Common myeloid progenitor, CD34-positive (primary cell): ENCODE results near the gene C9orf85.
A peak's percentile ranks its signal among the peaks of the same experiment; 100 is the strongest.

Experiments used
- CTCF ChIA-PET: fragments of 350-600 bp; sonication (Branson Sonifier 250); formaldehyde crosslinking; loops from one replicate; lab custom pipeline; 2021; ENCODE audit warnings: antibody characterized with exemption; lab: Charles Lee
- POLR2A ChIA-PET: fragments of 350-600 bp; sonication (Branson Sonifier 250); formaldehyde crosslinking; loops from one replicate; lab custom pipeline; 2021; ENCODE audit warnings: antibody characterized with exemption; lab: Charles Lee
- DNase-seq, 3 donors: peaks; one replicate each; pipeline versions ENCODE4 v3.0.0 to v3.0.0-alpha.2; 2013
- H3K27ac ChIP-seq, 2 experiments: 1 replicate in 1 of 2; 2 replicates in 1 of 2; pipeline ENCODE4 v1.7.0; 2013; ENCODE audit warnings: inconsistent platforms in 2 of 2, low read length in 2 of 2, mild to moderate bottlenecking in 2 of 2, low read depth in 1 of 2, moderate library complexity in 1 of 2; ENCODE audit not compliant: severe bottlenecking in 2 of 2, insufficient read depth in 1 of 2, poor library complexity in 1 of 2
- H3K27me3 ChIP-seq, 5 experiments: replicated peaks in 2 of 5; 1 replicate in 3 of 5; 2 replicates in 2 of 5; pipeline versions ENCODE4 v1.6.1 to v1.7.0; 2013; ENCODE audit warnings: low read length in 4 of 5, mild to moderate bottlenecking in 2 of 5, moderate library complexity in 2 of 5, inconsistent platforms in 1 of 5; ENCODE audit not compliant: insufficient read depth in 5 of 5, control insufficient read depth in 4 of 5
- H3K36me3 ChIP-seq, 4 experiments: 1 replicate in 2 of 4; 2 replicates in 2 of 4; pipeline versions ENCODE4 v1.6.1 to v1.7.0; 2013; ENCODE audit warnings: low read length in 3 of 4, control low read depth in 1 of 4, mild to moderate bottlenecking in 1 of 4; ENCODE audit not compliant: control insufficient read depth in 4 of 4, insufficient read depth in 4 of 4
- H3K4me1 ChIP-seq, 4 experiments: 1 replicate in 3 of 4; 2 replicates in 1 of 4; pipeline versions ENCODE4 v1.6.1 to v1.7.1; 2013; ENCODE audit warnings: low read length in 3 of 4, mild to moderate bottlenecking in 3 of 4, control low read depth in 1 of 4, inconsistent platforms in 1 of 4, moderate library complexity in 1 of 4; ENCODE audit not compliant: control insufficient read depth in 4 of 4, insufficient read depth in 4 of 4; ENCODE audit errors: control extremely low read depth in 1 of 4
- H3K4me3 ChIP-seq, 7 experiments: 1 replicate in 4 of 7; 2 replicates in 3 of 7; pipeline versions ENCODE4 v1.5.1 to v1.7.0; 2013; ENCODE audit warnings: mild to moderate bottlenecking in 7 of 7, low read length in 6 of 7, moderate library complexity in 6 of 7, inconsistent platforms in 2 of 7, low read depth in 2 of 7, control low read depth in 1 of 7; ENCODE audit not compliant: insufficient read depth in 4 of 7, control insufficient read depth in 1 of 7; ENCODE audit errors: extremely low read depth in 1 of 7
- H3K9me3 ChIP-seq, 5 experiments: 1 replicate in 4 of 5; 2 replicates in 1 of 5; pipeline versions ENCODE4 v1.6.1 to v1.7.1; 2013; ENCODE audit warnings: low read length in 4 of 5, mild to moderate bottlenecking in 2 of 5, inconsistent platforms in 1 of 5, low read depth in 1 of 5, moderate library complexity in 1 of 5; ENCODE audit not compliant: control insufficient read depth in 4 of 5, insufficient read depth in 2 of 5; ENCODE audit errors: control extremely low read depth in 1 of 5
- WGBS: methylation state at CpG from one replicate; pipeline ENCODE4 v1.1.5; 2013; ENCODE audit not compliant: insufficient coverage; 5-methylcytosine and 5-hydroxymethylcytosine counted together

Gene C9orf85

GRCh38 chr9:72013292-72013760 lies 101.9 kb downstream of the C9orf85 start:
- DNase-seq: peak in 2 of 3 donors; percentile 20 to 21
- Histone ChIP-seq H3K36me3 (no peaks in the 10 kb centered on the region), H3K27me3 (no peaks in the 10 kb centered on the region), H3K4me3 (no peak overlapping the region), H3K4me1 (peaks cover 0 to 15% (median 9%) of the 10 kb centered on the region in 4 experiments), H3K9me3 (no peaks in the 10 kb centered on the region), H3K27ac (no peak overlapping the region)
- no CpG with 5 or more reads among the region's 1 CpG for WGBS
- ChIA-PET POLR2A (no interaction called here), CTCF (interaction anchor here (2.4 kb wide), 1 partner anchor 12 kb away, joined by 11 read pairs; no protein-coding TSS in a partner anchor)

GRCh38 chr9:72022841-72023240 lies 111.4 kb downstream of the C9orf85 start:
- Histone ChIP-seq H3K36me3 (no peaks in the 10 kb centered on the region), H3K9me3 (no peaks in the 10 kb centered on the region), H3K27me3 (no peaks in the 10 kb centered on the region), H3K4me1 (peaks cover 0 to 2% (median 0%) of the 10 kb centered on the region in 4 experiments), H3K27ac (no peak overlapping the region), H3K4me3 (no peak overlapping the region)
- peak; percentile 39 to 73 (median 70) for DNase-seq
- WGBS: 50% methylated on average over 2 of the region's 3 CpGs
- ChIA-PET POLR2A (no interaction called here), CTCF (interaction anchor here (0.9 to 2.5 kb wide), 3 partner anchors 12 to 251 kb away, joined by 3 to 6 read pairs (median 3); no protein-coding TSS in a partner anchor)
